ENCODE results near the gene ASB5. TPM values are rescaled to one million over a fixed set of nuclear protein-coding genes. Genes with fewer than 3 reads are reported as not detected.

ASB5 gene
- total and polyA plus RNA-seq, 2 of the 8 experiments (the other 6 are each of a cell fraction or from before 2014, with no cell fraction given), result 0.02 TPM; not detected in 1

GRCh38 chr4:176185051-176185450, 84.0 kb downstream of the ASB5 start:
- FAIRE-seq, result no peak

More at GRCh38 chr4:176185051-176185450, 84.0 kb downstream of the ASB5 start:
- Histone ChIP-seq H2BK120ac (replicated peaks; ENCODE audit: low read depth, low read length) (no peak overlapping the region), H3K36me3 (ENCODE audit: control insufficient read depth in 2 of 4, insufficient read depth in 4 of 4, low read length in 3 of 4) (no peaks in the 10 kb centered on the region), H3K9me3 (ENCODE audit: insufficient read depth in 2 of 2, low read depth in 1 of 2, low read length in 1 of 2) (no peaks in the 10 kb centered on the region), H3K9ac (replicated peaks in 1 of 4; ENCODE audit: extremely low read depth in 1 of 4, low read depth in 3 of 4, low read length in 3 of 4) (no peak overlapping the region), H3K23me2 (ENCODE audit: low read depth, low read length) (no peaks in the 10 kb centered on the region), H3K18ac (ENCODE audit: extremely low read depth, low read length) (no peak overlapping the region), H2BK5ac (ENCODE audit: low read depth, low read length) (no peak overlapping the region), H3K27ac (ENCODE audit: low read depth, low read length) (no peak overlapping the region), H4K91ac (replicated peaks; ENCODE audit: insufficient read length, low read length) (no peak overlapping the region), H2AK5ac (ENCODE audit: low read depth, low read length) (no peak overlapping the region), H3K79me1 (ENCODE audit: low read depth, low read length) (no peaks in the 10 kb centered on the region), H3K4ac (replicated peaks; ENCODE audit: insufficient read length, low read depth, low read length) (no peak overlapping the region), H3K4me1 (replicated peaks in 1 of 4; ENCODE audit: control insufficient read depth in 3 of 4, insufficient read depth in 4 of 4, low read length in 3 of 4) (peaks cover 2 to 9% (median 6%) of the 10 kb centered on the region in 4 experiments; a peak in 4 of 7 replicates), H4K5ac (ENCODE audit: insufficient read length, low read depth, low read length) (no peak overlapping the region), H3K4me3 (ENCODE audit: extremely low read depth in 1 of 4, insufficient read depth in 2 of 4, low read depth in 3 of 4, low read length in 4 of 4) (no peak overlapping the region), H3K79me2 (ENCODE audit: control insufficient read depth in 1 of 2, insufficient read depth in 2 of 2, low read length in 2 of 2) (no peaks in the 10 kb centered on the region), H3K56ac (replicated peaks; ENCODE audit: insufficient read length, low read depth, low read length) (no peak overlapping the region), H2BK12ac (ENCODE audit: low read depth, low read length) (no peak overlapping the region), H4K8ac (ENCODE audit: extremely low read depth, insufficient read depth, low read length) (no peak overlapping the region), H3K4me2 (ENCODE audit: insufficient read depth in 1 of 2, low read depth in 2 of 2, low read length in 2 of 2) (no peak overlapping the region), H3K27me3 (replicated peaks in 1 of 4; ENCODE audit: control insufficient read depth in 3 of 4, extremely low read depth in 1 of 4, insufficient read depth in 3 of 4, low read length in 3 of 4) (no peaks in the 10 kb centered on the region), H2AFZ (ENCODE audit: low read length) (no peak overlapping the region), H2BK20ac (ENCODE audit: low read length) (no peak overlapping the region), H4K20me1 (replicated peaks in 1 of 2; ENCODE audit: control insufficient read depth in 1 of 2, insufficient read depth in 2 of 2, low read length in 2 of 2) (no peaks in the 10 kb centered on the region), H3K23ac (ENCODE audit: insufficient read length) (no peak overlapping the region), H3K14ac (ENCODE audit: insufficient read length) (no peak overlapping the region), H2BK15ac (ENCODE audit: low read length) (no peak overlapping the region)
- TF ChIP-seq KDM5A (IDR thresholded peaks at IDR 0.05; ENCODE audit: low read length) (no peak), ZNF274 (IDR thresholded peaks at IDR 0.05; ENCODE audit: borderline replicate concordance, extremely low read depth, low read length) (no peak), CBX5 (IDR thresholded peaks at IDR 0.05; ENCODE audit: low read depth, low read length) (no peak), SUZ12 (IDR thresholded peaks at IDR 0.05; ENCODE audit: low read length) (no peak), SRF (IDR thresholded peaks at IDR 0.05; ENCODE audit: low read depth, low read length) (no peak), RXRA (IDR thresholded peaks at IDR 0.05; ENCODE audit: insufficient read depth, low read depth, low read length) (no peak), SP2 (IDR thresholded peaks at IDR 0.05; ENCODE audit: low read length) (no peak), POLR2AphosphoS5 (IDR thresholded peaks at IDR 0.05; ENCODE audit: low read depth, low read length) (no peak)
- 85% methylated on average over 1 of the region's 1 CpG; no CpG with 5 or more reads in 1 of the 2 experiments for WGBS, 2 experiments (ENCODE audit: extremely low coverage in 1 of 2, insufficient coverage in 1 of 2, insufficient read length in 1 of 2, insufficient replicate concordance in 2 of 2, low coverage in 1 of 2, low lambda C conversion rate in 2 of 2, missing lambda C conversion rate in 1 of 2)
- DNase-seq (ENCODE audit: low read depth in 1 of 2, low spot score in 2 of 2), result no peak
- POLR2A ChIA-PET (ENCODE audit: partially characterized antibody), result no interaction called here
- CTCF ChIA-PET (ENCODE audit: partially characterized antibody), result interaction anchor here (0.9 kb wide), 1 partner anchor 9 kb away, joined by 3 read pairs; no protein-coding TSS in a partner anchor

All from H1 (cell line).